Panc1 (cell line): ENCODE data around the gene KIF26B.

Experiments
- POLR2AphosphoS5 ChIP-seq: IDR thresholded peaks from 2 replicates; pipeline ENCODE4 v1.6.1; 2012; ENCODE audit warnings: mild to moderate bottlenecking, low read depth, low read length, moderate library complexity
- SIN3A ChIP-seq: IDR thresholded peaks from 2 replicates; pipeline ENCODE4 v1.6.1; 2012; ENCODE audit warnings: low read depth, mild to moderate bottlenecking, low read length, moderate library complexity, borderline replicate concordance; ENCODE audit not compliant: insufficient read depth
- TCF7L2 ChIP-seq: IDR thresholded peaks from 2 replicates; pipeline ENCODE4 v1.6.1; 2011; ENCODE audit warnings: mild to moderate bottlenecking, low read depth, low read length, inconsistent platforms
- TF ChIP-seq, protein P1 (sequence below): fragments of 450-650 bp; IDR thresholded peaks from 2 replicates; pipeline ENCODE4 v1.5.1; 2017; ENCODE audit warnings: mild to moderate bottlenecking
- TF ChIP-seq, protein P2 (sequence below), 2 experiments: IDR thresholded peaks; 2 replicates each; pipeline ENCODE4 v1.6.1; 2011 to 2012; ENCODE audit warnings: low read depth in 2 of 2, control low read depth in 1 of 2, low read length in 1 of 2, mild to moderate bottlenecking in 1 of 2, moderate library complexity in 1 of 2; ENCODE audit not compliant: insufficient read depth in 1 of 2

DNA sequence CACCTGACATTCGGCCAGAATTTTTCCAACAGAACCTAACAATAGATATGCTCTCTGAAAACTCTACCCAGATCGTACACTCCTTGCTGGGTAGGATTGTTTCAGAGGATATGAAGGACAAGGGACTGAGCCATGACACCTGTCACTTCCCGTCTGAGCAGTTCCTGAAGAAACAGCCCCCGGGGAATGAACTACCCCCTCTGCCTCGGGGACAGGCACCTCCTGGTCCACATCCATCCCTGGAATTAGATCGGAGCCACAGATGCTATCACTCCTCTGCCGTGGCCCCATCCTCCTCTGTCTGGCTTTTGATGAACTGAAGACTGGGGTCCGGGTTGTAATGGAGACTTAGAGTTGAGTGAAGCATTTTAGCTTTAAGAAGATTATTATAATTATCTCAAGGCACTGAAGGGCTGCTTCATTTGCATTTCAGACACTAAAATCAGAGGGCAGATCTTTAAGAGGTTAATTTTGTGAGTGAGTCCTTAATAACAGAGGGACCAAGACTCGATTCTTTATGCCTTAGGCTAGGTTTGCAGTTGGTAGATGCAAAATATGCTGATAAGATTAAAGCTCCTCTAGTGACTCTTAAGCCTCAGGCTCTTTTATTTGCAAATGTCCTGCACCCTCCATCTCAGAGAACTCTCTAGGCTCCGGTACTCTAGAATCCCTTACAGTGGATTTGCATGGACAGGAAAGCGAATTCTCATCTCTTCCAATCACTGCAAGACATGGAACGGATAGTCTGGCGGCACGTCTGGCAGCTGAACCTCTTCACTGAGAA is 333.8 kb downstream of the KIF26B start:
- TF ChIP-seq, protein P1, sequence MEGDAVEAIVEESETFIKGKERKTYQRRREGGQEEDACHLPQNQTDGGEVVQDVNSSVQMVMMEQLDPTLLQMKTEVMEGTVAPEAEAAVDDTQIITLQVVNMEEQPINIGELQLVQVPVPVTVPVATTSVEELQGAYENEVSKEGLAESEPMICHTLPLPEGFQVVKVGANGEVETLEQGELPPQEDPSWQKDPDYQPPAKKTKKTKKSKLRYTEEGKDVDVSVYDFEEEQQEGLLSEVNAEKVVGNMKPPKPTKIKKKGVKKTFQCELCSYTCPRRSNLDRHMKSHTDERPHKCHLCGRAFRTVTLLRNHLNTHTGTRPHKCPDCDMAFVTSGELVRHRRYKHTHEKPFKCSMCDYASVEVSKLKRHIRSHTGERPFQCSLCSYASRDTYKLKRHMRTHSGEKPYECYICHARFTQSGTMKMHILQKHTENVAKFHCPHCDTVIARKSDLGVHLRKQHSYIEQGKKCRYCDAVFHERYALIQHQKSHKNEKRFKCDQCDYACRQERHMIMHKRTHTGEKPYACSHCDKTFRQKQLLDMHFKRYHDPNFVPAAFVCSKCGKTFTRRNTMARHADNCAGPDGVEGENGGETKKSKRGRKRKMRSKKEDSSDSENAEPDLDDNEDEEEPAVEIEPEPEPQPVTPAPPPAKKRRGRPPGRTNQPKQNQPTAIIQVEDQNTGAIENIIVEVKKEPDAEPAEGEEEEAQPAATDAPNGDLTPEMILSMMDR, result no peak
- TF ChIP-seq SIN3A (no peak), POLR2AphosphoS5 (no peak), TCF7L2 (no peak)
- TF ChIP-seq, protein P2, sequence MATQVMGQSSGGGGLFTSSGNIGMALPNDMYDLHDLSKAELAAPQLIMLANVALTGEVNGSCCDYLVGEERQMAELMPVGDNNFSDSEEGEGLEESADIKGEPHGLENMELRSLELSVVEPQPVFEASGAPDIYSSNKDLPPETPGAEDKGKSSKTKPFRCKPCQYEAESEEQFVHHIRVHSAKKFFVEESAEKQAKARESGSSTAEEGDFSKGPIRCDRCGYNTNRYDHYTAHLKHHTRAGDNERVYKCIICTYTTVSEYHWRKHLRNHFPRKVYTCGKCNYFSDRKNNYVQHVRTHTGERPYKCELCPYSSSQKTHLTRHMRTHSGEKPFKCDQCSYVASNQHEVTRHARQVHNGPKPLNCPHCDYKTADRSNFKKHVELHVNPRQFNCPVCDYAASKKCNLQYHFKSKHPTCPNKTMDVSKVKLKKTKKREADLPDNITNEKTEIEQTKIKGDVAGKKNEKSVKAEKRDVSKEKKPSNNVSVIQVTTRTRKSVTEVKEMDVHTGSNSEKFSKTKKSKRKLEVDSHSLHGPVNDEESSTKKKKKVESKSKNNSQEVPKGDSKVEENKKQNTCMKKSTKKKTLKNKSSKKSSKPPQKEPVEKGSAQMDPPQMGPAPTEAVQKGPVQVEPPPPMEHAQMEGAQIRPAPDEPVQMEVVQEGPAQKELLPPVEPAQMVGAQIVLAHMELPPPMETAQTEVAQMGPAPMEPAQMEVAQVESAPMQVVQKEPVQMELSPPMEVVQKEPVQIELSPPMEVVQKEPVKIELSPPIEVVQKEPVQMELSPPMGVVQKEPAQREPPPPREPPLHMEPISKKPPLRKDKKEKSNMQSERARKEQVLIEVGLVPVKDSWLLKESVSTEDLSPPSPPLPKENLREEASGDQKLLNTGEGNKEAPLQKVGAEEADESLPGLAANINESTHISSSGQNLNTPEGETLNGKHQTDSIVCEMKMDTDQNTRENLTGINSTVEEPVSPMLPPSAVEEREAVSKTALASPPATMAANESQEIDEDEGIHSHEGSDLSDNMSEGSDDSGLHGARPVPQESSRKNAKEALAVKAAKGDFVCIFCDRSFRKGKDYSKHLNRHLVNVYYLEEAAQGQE (IDR thresholded peaks at IDR 0.05; ENCODE audit: insufficient read depth in 1 of 2, low read depth in 2 of 2, low read length in 1 of 2), result no peak
